Caco-2 (cell line): ENCODE measurements around the gene PEX12. TPM values are rescaled to one million over a fixed set of nuclear protein-coding genes. Genes with fewer than 3 reads are reported as not detected.

Source experiments
- BruUV-seq: library from RNA; stranded (reverse); fragments of 400-500 nt; replicated peaks from 2 replicates; lab custom pipeline; 2021; lab: Mats Ljungman, UMichigan
- CTCF ChIA-PET: fragments of 300-600 bp; sonication (Branson Sonifier 250); formaldehyde crosslinking; loops from one replicate; lab custom pipeline; 2022; ENCODE audit warnings: antibody characterized with exemption; lab: Charles Lee
- POLR2A ChIA-PET: fragments of 300-600 bp; sonication (Branson Sonifier 250); formaldehyde crosslinking; loops from one replicate; lab custom pipeline; 2022; ENCODE audit warnings: antibody characterized with exemption; lab: Charles Lee
- DNase-seq, 2 experiments: peaks; one replicate each; pipeline versions ENCODE4 v3.0.0 to v3.0.0-alpha.2; 2020 to 2022
- H3K27me3 ChIP-seq: replicated peaks from 2 replicates; pipeline ENCODE4 v1.6.0; 2011; ENCODE audit warnings: low read length; ENCODE audit not compliant: control insufficient read depth, insufficient read depth
- H3K36me3 ChIP-seq: 2 replicates; pipeline ENCODE4 v1.5.1; 2011; ENCODE audit warnings: low read length; ENCODE audit not compliant: control insufficient read depth, insufficient read depth
- H3K4me1 ChIP-seq: fragments of 250-450 bp; sonication (Bioruptor Pico); 2 replicates; pipeline ENCODE4 v1.5.1; 2020; ENCODE audit warnings: mild to moderate bottlenecking
- H3K4me3 ChIP-seq: 2 replicates; pipeline ENCODE4 v1.5.1; 2011; ENCODE audit warnings: low read depth, mild to moderate bottlenecking, control low read depth, low read length
- H3K9me3 ChIP-seq: fragments of 250-450 bp; sonication (Bioruptor Pico); 2 replicates; pipeline ENCODE4 v1.5.1; 2020; ENCODE audit warnings: mild to moderate bottlenecking, moderate library complexity
- H3K27ac Mint-ChIP-seq: one replicate; pipeline ENCODE4 v1.8.0; 2022; ENCODE audit warnings: mixed read lengths; ENCODE audit not compliant: unreplicated experiment
- H3K27me3 Mint-ChIP-seq: one replicate; pipeline ENCODE4 v1.8.0; 2022; ENCODE audit warnings: mixed read lengths; ENCODE audit not compliant: insufficient read depth, unreplicated experiment
- H3K36me3 Mint-ChIP-seq: one replicate; pipeline ENCODE4 v1.8.0; 2022; ENCODE audit warnings: mild to moderate bottlenecking, mixed read lengths; ENCODE audit not compliant: insufficient read depth, unreplicated experiment
- H3K4me1 Mint-ChIP-seq: one replicate; pipeline ENCODE4 v1.8.0; 2022; ENCODE audit warnings: low read depth, mixed read lengths; ENCODE audit not compliant: unreplicated experiment
- H3K4me3 Mint-ChIP-seq: one replicate; pipeline ENCODE4 v1.8.0; 2022; ENCODE audit warnings: mild to moderate bottlenecking, moderate library complexity, mixed read lengths; ENCODE audit not compliant: unreplicated experiment
- H3K9me3 Mint-ChIP-seq: one replicate; pipeline ENCODE4 v1.8.0; 2022; ENCODE audit warnings: mixed read lengths; ENCODE audit not compliant: unreplicated experiment
- intact Hi-C: fragments of 100-400 bp; cut with micrococcal nuclease; formaldehyde crosslinking; loops from one replicate; pipeline ENCODE4 v1.10.0; 2022; ENCODE audit not compliant: unreplicated experiment
- total RNA-seq: library from RNA; stranded (reverse); gene quantifications from 2 replicates; pipeline ENCODE4 v1.2.3, GENCODE V29; 2022
- TF ChIP-seq, protein P1 (sequence below), 2 experiments: fragments of 200-600 bp in 1 of 2; IDR thresholded peaks; 1 replicate in 1 of 2; 2 replicates in 1 of 2; pipeline versions ENCODE4 v1.5.1 to v1.8.0; 2011 to 2022; ENCODE audit warnings: antibody characterized with exemption in 1 of 2, control low read depth in 1 of 2, inconsistent platforms in 1 of 2, low read depth in 1 of 2, low read length in 1 of 2, mild to moderate bottlenecking in 1 of 2, moderate library complexity in 1 of 2; ENCODE audit not compliant: insufficient read depth in 1 of 2, severe bottlenecking in 1 of 2, unreplicated experiment in 1 of 2

PEX12 gene
- total RNA-seq, 1 experiment from 2014 or later = 4.8 TPM

DNA sequence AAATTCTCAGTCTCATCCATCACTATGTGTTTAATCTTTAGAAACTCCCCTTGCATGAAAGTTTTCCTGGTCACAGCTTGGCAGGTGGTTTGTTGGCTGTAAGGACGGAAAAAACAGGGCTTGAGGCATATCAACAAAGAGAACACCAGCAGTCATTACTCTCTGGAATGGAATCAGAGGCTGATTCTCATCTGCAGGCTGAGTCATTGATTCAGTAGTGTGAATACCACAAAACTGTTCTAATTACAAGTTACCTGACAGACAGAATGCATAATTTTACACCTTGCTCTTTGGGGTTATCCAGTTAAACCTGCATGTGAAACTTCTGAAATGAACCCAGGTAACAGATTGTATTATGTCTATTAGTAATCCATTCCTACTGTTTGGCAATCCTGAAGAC is 29.4 kb downstream of the PEX12 start:
- H3K27ac Mint-ChIP-seq = no peak overlapping the region
- no TSS peak for BruUV-seq
- peaks cover 36% of the 10 kb centered on the region for H3K27me3 Mint-ChIP-seq
- POLR2A ChIA-PET = no interaction called here
- Histone ChIP-seq H3K4me3 (no peak overlapping the region), H3K27me3 (no peaks in the 10 kb centered on the region; the same call in none of the 2 replicates), H3K9me3 (no peaks in the 10 kb centered on the region), H3K4me1 (no peaks in the 10 kb centered on the region), H3K36me3 (no peaks in the 10 kb centered on the region)
- H3K4me1 Mint-ChIP-seq = no peaks in the 10 kb centered on the region
- DNase-seq = no peak
- no peaks in the 10 kb centered on the region for H3K9me3 Mint-ChIP-seq
- H3K4me3 Mint-ChIP-seq = no peak overlapping the region
- intact Hi-C loops = no loop called here
- no peaks in the 10 kb centered on the region for H3K36me3 Mint-ChIP-seq
- CTCF ChIA-PET = interaction anchor here (0.5 kb wide), 1 partner anchor 59 kb away, joined by 3 read pairs; no protein-coding TSS in a partner anchor
- TF ChIP-seq, protein P1, sequence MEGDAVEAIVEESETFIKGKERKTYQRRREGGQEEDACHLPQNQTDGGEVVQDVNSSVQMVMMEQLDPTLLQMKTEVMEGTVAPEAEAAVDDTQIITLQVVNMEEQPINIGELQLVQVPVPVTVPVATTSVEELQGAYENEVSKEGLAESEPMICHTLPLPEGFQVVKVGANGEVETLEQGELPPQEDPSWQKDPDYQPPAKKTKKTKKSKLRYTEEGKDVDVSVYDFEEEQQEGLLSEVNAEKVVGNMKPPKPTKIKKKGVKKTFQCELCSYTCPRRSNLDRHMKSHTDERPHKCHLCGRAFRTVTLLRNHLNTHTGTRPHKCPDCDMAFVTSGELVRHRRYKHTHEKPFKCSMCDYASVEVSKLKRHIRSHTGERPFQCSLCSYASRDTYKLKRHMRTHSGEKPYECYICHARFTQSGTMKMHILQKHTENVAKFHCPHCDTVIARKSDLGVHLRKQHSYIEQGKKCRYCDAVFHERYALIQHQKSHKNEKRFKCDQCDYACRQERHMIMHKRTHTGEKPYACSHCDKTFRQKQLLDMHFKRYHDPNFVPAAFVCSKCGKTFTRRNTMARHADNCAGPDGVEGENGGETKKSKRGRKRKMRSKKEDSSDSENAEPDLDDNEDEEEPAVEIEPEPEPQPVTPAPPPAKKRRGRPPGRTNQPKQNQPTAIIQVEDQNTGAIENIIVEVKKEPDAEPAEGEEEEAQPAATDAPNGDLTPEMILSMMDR (IDR thresholded peaks at IDR 0.05; ENCODE audit: insufficient read depth in 1 of 2, low read depth in 1 of 2, low read length in 1 of 2, severe bottlenecking in 1 of 2, unreplicated experiment in 1 of 2) = no peak

DNA sequence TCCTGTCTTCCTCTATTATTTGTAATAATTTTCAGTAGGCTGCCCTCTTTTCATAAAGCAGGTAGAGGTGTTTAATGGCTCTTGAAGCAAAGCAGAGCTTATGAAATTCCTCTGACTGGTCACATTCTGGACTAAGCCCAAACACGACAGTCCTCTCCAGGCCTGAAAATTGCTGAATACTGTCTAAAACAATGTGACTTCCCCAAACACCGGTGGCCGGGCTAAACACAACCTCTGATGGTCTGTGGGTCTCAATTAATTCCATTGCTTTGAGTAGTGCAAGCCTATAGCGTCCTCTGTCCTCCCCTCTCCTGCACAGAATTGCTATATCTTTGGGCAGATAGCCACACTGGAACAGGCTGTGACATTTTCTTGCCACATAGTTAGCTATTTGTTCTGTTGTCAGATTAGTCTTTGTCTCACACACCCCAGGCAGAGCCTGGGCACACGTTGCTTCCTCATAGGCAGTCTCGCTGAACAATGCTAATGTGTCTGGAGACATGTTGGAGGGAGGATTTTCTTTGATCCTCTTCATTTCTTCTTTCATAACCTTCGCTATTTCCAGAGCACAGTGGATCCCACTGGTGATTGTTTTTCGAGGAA is 30.1 kb downstream of the PEX12 start:
- no peaks in the 10 kb centered on the region for H3K4me1 ChIP-seq
- Mint-ChIP-seq H3K9me3 (no peaks in the 10 kb centered on the region), H3K4me3 (no peak overlapping the region), H3K27me3 (peaks cover 37% of the 10 kb centered on the region), H3K4me1 (no peaks in the 10 kb centered on the region), H3K36me3 (no peaks in the 10 kb centered on the region), H3K27ac (no peak overlapping the region)
- DNase-seq = no peak
- POLR2A ChIA-PET = no interaction called here
- intact Hi-C loops = no loop called here
- BruUV-seq = no TSS peak
- TF ChIP-seq, protein P1 (IDR thresholded peaks at IDR 0.05; ENCODE audit: insufficient read depth in 1 of 2, low read depth in 1 of 2, low read length in 1 of 2, severe bottlenecking in 1 of 2, unreplicated experiment in 1 of 2) = no peak
- no peaks in the 10 kb centered on the region; the same call in none of the 2 replicates for H3K27me3 ChIP-seq
- no peaks in the 10 kb centered on the region for H3K9me3 ChIP-seq
- CTCF ChIA-PET = no interaction called here
- no peak overlapping the region for H3K4me3 ChIP-seq
- H3K36me3 ChIP-seq = no peaks in the 10 kb centered on the region

DNA sequence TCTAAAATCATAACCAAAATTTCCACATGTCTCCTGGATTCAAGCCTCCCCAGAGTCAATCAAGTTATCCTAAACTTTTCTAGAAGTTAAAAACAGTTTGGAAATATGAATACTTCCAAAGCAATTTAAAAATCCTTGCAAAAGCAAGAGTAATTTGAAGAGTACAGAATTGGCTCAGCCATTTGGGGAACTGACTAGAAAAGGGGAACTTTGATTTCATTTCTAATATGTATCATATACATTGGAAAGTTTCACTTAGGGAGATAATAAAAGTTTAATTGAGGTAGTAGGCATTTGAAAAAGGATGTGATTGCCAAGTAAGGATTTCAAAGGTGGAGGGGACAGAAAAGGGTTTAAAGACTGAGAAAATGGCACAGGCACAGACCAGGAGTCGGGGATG is 31.9 kb downstream of the PEX12 start:
- H3K4me1 Mint-ChIP-seq = no peaks in the 10 kb centered on the region
- no TSS peak for BruUV-seq
- ChIA-PET POLR2A (no interaction called here), CTCF (interaction anchor here (1.2 kb wide), 1 partner anchor 13 kb away, joined by 3 read pairs; no protein-coding TSS in a partner anchor)
- no peaks in the 10 kb centered on the region; the same call in 1 of the 2 replicates for H3K27me3 ChIP-seq
- H3K27me3 Mint-ChIP-seq = peaks cover 37% of the 10 kb centered on the region
- TF ChIP-seq, protein P1 (IDR thresholded peaks at IDR 0.05; ENCODE audit: insufficient read depth in 1 of 2, low read depth in 1 of 2, low read length in 1 of 2, severe bottlenecking in 1 of 2, unreplicated experiment in 1 of 2) = no peak
- H3K27ac Mint-ChIP-seq = no peak overlapping the region
- no peak overlapping the region for H3K4me3 ChIP-seq
- no peaks in the 10 kb centered on the region for H3K9me3 Mint-ChIP-seq
- DNase-seq = no peak
- no peaks in the 10 kb centered on the region for H3K9me3 ChIP-seq
- no peak overlapping the region for H3K4me3 Mint-ChIP-seq
- H3K36me3 Mint-ChIP-seq = no peaks in the 10 kb centered on the region
- no peaks in the 10 kb centered on the region for H3K4me1 ChIP-seq
- H3K36me3 ChIP-seq = no peaks in the 10 kb centered on the region
- intact Hi-C loops = no loop called here
